ENCODE measurements around the gene KLHL13.

KLHL13 gene

GRCh38 chrX:117898226-117898625 is 218.4 kb downstream of the KLHL13 start:
- DNase-seq (ENCODE audit: low read depth, low spot score), result no peak
- H3K27ac ChIP-seq, result no peak overlapping the region

DNA sequence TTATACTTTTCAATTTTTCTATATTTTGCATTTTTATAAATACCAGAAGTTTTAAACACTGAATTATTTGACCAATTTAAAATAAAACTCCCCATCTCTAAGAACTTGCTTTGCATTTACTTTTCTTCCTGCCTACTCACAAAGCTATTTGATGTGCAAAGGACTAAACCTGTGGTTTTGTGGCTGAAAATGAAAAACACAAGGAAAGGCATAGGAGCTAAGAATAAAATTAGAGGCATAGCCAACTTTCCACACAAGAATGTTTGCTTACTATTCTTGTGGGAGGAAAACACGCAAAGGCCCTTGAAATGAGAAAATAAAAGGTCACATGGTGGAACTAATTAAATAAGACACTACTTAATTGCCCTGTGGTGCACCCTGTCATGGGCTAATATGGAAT is 221.2 kb downstream of the KLHL13 start:
- no peak overlapping the region for H3K27ac ChIP-seq
- no peak for DNase-seq (ENCODE audit: low read depth, low spot score)

GRCh38 chrX:117892469-117892868 is 224.1 kb downstream of the KLHL13 start:
- H3K27ac ChIP-seq, result no peak overlapping the region

GRCh38 chrX:117871796-117872195 is 244.8 kb downstream of the KLHL13 start:
- no peak for DNase-seq (ENCODE audit: low read depth, low spot score)
- H3K27ac ChIP-seq, result no peak overlapping the region

More at GRCh38 chrX:117892469-117892868, 224.1 kb downstream of the KLHL13 start:
- DNase-seq (ENCODE audit: low read depth, low spot score), result no peak

DNA sequence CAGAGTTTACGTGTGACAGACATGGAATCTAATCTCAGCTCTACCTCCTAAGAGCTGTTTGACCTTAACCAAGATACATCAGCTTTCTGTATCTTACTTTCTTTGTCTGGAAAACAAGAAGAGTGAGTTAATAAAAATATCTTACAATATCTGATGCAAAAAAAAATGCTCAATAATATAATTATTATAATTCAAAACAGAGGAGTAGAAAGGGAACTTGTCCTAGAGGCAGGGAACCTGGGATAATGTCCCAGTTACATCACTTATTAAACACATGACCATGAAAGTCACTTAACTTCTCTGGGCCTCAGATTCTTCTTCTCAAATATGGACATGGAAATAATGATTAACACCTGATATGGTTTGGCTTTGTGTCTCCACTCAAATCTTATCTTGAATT is 256.1 kb downstream of the KLHL13 start:
- H3K27ac ChIP-seq, result no peak overlapping the region
- no peak for DNase-seq (ENCODE audit: low read depth, low spot score)

- H3K27ac ChIP-seq, result no peak overlapping the region
- DNase-seq (ENCODE audit: low read depth, low spot score), result no peak
Observed at GRCh38 chrX:117854806-117855205, 261.8 kb downstream of the KLHL13 start.

DNA sequence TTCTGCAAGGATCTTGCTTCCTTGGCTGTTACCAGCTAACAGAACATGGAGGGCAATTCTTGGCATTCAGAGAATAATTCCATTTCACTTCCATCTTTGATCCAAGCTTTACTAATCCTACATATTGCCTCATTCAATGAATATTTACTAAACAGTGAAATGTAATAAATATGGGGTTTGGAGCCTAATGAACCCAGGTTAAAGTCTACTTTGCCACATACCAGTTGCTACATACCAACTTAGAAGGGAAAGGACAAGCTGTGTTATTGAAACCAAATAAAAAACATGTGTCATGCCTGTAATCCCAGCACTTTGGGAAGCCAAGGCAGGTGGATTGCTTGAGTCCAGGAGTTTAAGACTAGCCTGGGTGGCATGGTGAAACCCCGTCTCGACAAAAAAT is 265.6 kb downstream of the KLHL13 start:
- no peak overlapping the region for H3K27ac ChIP-seq
- no peak for DNase-seq (ENCODE audit: low read depth, low spot score)

Measured in epithelial cell of prostate (primary cell).